Fibroblast of lung (primary cell): ENCODE results near the gene GTF2F2.

Experiments
- EZH2 ChIP-seq: IDR thresholded peaks from 2 replicates; pipeline ENCODE4 v1.5.1; 2012; ENCODE audit warnings: low read length, control low read depth, mild to moderate bottlenecking; ENCODE audit errors: missing control alignments
- TF ChIP-seq, protein P1 (sequence below), 2 donors: IDR thresholded peaks in 1 of 2; conservative IDR thresholded peaks in 1 of 2; 1 replicate in 1 of 2; 2 replicates in 1 of 2; pipeline ENCODE4 v1.5.1; 2011 to 2012; ENCODE audit warnings: low read length in 2 of 2, control low read depth in 1 of 2, inconsistent platforms in 1 of 2, low read depth in 1 of 2, mild to moderate bottlenecking in 1 of 2

DNA sequence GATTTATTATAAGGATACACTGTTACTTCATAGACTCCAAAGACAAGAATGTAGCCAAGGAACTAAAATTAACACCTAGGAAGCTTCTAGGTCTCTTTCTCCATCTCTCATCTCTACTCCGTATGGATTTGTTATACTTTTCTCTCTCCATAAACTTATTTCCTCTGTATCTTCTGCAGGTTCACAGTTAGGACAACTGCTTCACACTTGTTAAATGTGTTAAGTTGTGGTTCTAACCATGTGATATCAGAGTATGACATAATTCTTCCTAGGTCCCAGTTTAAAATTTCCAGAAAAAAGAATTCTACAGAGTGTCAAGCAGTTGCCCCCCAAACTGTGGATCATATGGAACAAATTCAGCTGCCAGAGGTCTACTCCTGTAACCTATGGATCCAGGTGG, 42.3 kb upstream of the GTF2F2 start:
- TF ChIP-seq, protein P1, sequence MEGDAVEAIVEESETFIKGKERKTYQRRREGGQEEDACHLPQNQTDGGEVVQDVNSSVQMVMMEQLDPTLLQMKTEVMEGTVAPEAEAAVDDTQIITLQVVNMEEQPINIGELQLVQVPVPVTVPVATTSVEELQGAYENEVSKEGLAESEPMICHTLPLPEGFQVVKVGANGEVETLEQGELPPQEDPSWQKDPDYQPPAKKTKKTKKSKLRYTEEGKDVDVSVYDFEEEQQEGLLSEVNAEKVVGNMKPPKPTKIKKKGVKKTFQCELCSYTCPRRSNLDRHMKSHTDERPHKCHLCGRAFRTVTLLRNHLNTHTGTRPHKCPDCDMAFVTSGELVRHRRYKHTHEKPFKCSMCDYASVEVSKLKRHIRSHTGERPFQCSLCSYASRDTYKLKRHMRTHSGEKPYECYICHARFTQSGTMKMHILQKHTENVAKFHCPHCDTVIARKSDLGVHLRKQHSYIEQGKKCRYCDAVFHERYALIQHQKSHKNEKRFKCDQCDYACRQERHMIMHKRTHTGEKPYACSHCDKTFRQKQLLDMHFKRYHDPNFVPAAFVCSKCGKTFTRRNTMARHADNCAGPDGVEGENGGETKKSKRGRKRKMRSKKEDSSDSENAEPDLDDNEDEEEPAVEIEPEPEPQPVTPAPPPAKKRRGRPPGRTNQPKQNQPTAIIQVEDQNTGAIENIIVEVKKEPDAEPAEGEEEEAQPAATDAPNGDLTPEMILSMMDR (conservative IDR thresholded peaks at IDR 0.05 in 1 of 2, IDR thresholded peaks at IDR 0.05 in 1 of 2; ENCODE audit: low read depth in 1 of 2, low read length in 2 of 2) = no peak
- TF ChIP-seq EZH2 = no peak
